GM23338 (cell line): ENCODE data around the gene THSD4. TPM values are rescaled to one million over a fixed set of nuclear protein-coding genes. Genes with fewer than 3 reads are reported as not detected.
"Not testable (repeated sequence)": the region's sequence is repeated elsewhere in the genome, so short reads cannot be mapped to it uniquely, and the experiment has no call there.

Experiments used
- ATAC-seq: fragments of 200-7000 bp; cut with Tn5 transposase; 3 replicates; pipeline ENCODE4 v1.9.1; 2020
- DNase-seq: peaks from one replicate; pipeline ENCODE4 v3.0.0-alpha.2; 2015; ENCODE audit warnings: low spot score
- H2AFZ ChIP-seq: fragments of 200-600 bp; sonication (generic); 2 replicates; pipeline ENCODE4 v1.8.0; 2016; ENCODE audit warnings: antibody characterized with exemption, mild to moderate bottlenecking, moderate library complexity
- H3F3A ChIP-seq: fragments of 200-600 bp; sonication (generic); replicated peaks from 2 replicates; pipeline ENCODE4 v1.8.0; 2017; ENCODE audit warnings: antibody characterized with exemption, mixed run types, low read depth
- H3K27ac ChIP-seq: fragments of 200-600 bp; sonication (generic); 2 replicates; pipeline ENCODE4 v1.6.1; 2016; ENCODE audit warnings: low read depth
- H3K27me3 ChIP-seq: fragments of 200-600 bp; sonication (generic); 2 replicates; pipeline ENCODE4 v1.8.0; 2016; ENCODE audit warnings: mild to moderate bottlenecking, mixed run types, moderate library complexity; ENCODE audit not compliant: insufficient read depth
- H3K36me3 ChIP-seq: fragments of 200-600 bp; sonication (generic); 2 replicates; pipeline ENCODE4 v1.8.0; 2016; ENCODE audit warnings: mild to moderate bottlenecking; ENCODE audit not compliant: insufficient read depth
- H3K4me1 ChIP-seq: fragments of 200-600 bp; sonication (generic); 2 replicates; pipeline ENCODE4 v1.8.0; 2016; ENCODE audit warnings: mild to moderate bottlenecking, moderate library complexity; ENCODE audit not compliant: insufficient read depth
- H3K4me2 ChIP-seq: fragments of 200-600 bp; sonication (generic); 2 replicates; pipeline ENCODE4 v1.7.1; 2017; ENCODE audit warnings: mixed run types
- H3K4me3 ChIP-seq: fragments of 200-600 bp; sonication (generic); 2 replicates; pipeline ENCODE4 v1.6.1; 2016; ENCODE audit warnings: mixed run types
- H3K79me2 ChIP-seq: fragments of 200-600 bp; sonication (generic); replicated peaks from 2 replicates; pipeline ENCODE4 v1.8.0; 2017; ENCODE audit warnings: mild to moderate bottlenecking; ENCODE audit not compliant: insufficient read depth
- H3K9me2 ChIP-seq: fragments of 200-600 bp; sonication (generic); 2 replicates; pipeline ENCODE4 v1.8.0; 2017; ENCODE audit not compliant: insufficient read depth
- H4K20me1 ChIP-seq: fragments of 200-600 bp; sonication (generic); replicated peaks from 2 replicates; pipeline ENCODE4 v1.8.0; 2017; ENCODE audit warnings: mild to moderate bottlenecking; ENCODE audit not compliant: insufficient read depth
- H3K27ac Mint-ChIP-seq: 2 replicates; pipeline ENCODE4 v1.8.0; 2020; ENCODE audit warnings: inconsistent platforms, mild to moderate bottlenecking, moderate library complexity, mixed read lengths
- H3K27me3 Mint-ChIP-seq: 3 replicates; pipeline ENCODE4 v1.8.0; 2022; ENCODE audit warnings: low read depth, mild to moderate bottlenecking, moderate library complexity, mixed read lengths, inconsistent platforms; ENCODE audit not compliant: insufficient read depth, poor library complexity
- H3K36me3 Mint-ChIP-seq: 3 replicates; pipeline ENCODE4 v1.8.0; 2021; ENCODE audit warnings: low read depth, mild to moderate bottlenecking, inconsistent platforms, moderate library complexity, mixed read lengths
- H3K4me1 Mint-ChIP-seq: 3 replicates; pipeline ENCODE4 v1.8.0; 2020; ENCODE audit warnings: mild to moderate bottlenecking, inconsistent platforms, mixed read lengths
- H3K4me3 Mint-ChIP-seq: 3 replicates; pipeline ENCODE4 v1.8.0; 2021; ENCODE audit warnings: moderate library complexity, mild to moderate bottlenecking, inconsistent platforms, mixed read lengths
- H3K9me3 Mint-ChIP-seq: 3 replicates; pipeline ENCODE4 v1.8.0; 2020; ENCODE audit warnings: moderate library complexity, mild to moderate bottlenecking, inconsistent platforms, mixed read lengths
- EZH2phosphoT487 ChIP-seq: fragments of 200-600 bp; sonication (generic); IDR thresholded peaks from one replicate; pipeline ENCODE4 v1.8.1; 2018; ENCODE audit warnings: antibody characterized with exemption; ENCODE audit not compliant: unreplicated experiment
- JUNB ChIP-seq: IDR thresholded peaks from one replicate; pipeline ENCODE4 v1.6.1; 2016; ENCODE audit warnings: antibody characterized with exemption; ENCODE audit not compliant: unreplicated experiment
- STAT1 ChIP-seq: IDR thresholded peaks from one replicate; pipeline ENCODE4 v1.6.1; 2016; ENCODE audit warnings: antibody characterized with exemption; ENCODE audit not compliant: unreplicated experiment
- ZNF114 ChIP-seq: fragments of 250-450 bp; sonication (Bioruptor Pico); IDR thresholded peaks from 2 replicates; pipeline ENCODE4 v1.5.0; 2020; ENCODE audit warnings: mild to moderate bottlenecking, moderate library complexity
- ZNF331 ChIP-seq: fragments of 250-450 bp; sonication (Bioruptor Pico); IDR thresholded peaks from 2 replicates; pipeline ENCODE4 v1.5.0; 2020; ENCODE audit warnings: low read depth, mild to moderate bottlenecking, moderate library complexity
- polyA plus RNA-seq: library from polyadenylated mRNA; unstranded; fragments of >200 nt; fragmentation: Nextera tagmentation; extraction: Ambion mirVana; gene quantifications from 2 replicates; pipeline ENCODE4 v1.2.1, GENCODE V29; 2016
- total RNA-seq: library from RNA; depleted of rRNA; stranded (reverse); fragments of >200 nt; shearing (Covaris generic); gene quantifications from 2 replicates; pipeline ENCODE4 v1.2.3, GENCODE V29; 2014
- TF ChIP-seq, protein P1 (sequence below), 2 experiments: fragments of 200-600 bp in 1 of 2; sonication (generic) in 1 of 2; conservative IDR thresholded peaks; 2 replicates each; pipeline versions ENCODE4 v1.5.1 to v1.6.1; 2016 to 2017; ENCODE audit warnings: antibody characterized with exemption in 2 of 2, low read depth in 2 of 2, mild to moderate bottlenecking in 2 of 2, moderate library complexity in 1 of 2
- TF ChIP-seq, protein P2 (sequence below): IDR thresholded peaks from 2 replicates; pipeline ENCODE4 v1.6.1; 2016; ENCODE audit warnings: antibody characterized with exemption
- TF ChIP-seq, protein P3 (sequence below): IDR thresholded peaks from one replicate; pipeline ENCODE4 v1.6.1; 2018; ENCODE audit warnings: antibody characterized with exemption; ENCODE audit not compliant: unreplicated experiment

The THSD4 gene
- total and polyA plus RNA-seq, 2 experiments from 2014 or later, result 2.0 to 7.4 TPM

DNA sequence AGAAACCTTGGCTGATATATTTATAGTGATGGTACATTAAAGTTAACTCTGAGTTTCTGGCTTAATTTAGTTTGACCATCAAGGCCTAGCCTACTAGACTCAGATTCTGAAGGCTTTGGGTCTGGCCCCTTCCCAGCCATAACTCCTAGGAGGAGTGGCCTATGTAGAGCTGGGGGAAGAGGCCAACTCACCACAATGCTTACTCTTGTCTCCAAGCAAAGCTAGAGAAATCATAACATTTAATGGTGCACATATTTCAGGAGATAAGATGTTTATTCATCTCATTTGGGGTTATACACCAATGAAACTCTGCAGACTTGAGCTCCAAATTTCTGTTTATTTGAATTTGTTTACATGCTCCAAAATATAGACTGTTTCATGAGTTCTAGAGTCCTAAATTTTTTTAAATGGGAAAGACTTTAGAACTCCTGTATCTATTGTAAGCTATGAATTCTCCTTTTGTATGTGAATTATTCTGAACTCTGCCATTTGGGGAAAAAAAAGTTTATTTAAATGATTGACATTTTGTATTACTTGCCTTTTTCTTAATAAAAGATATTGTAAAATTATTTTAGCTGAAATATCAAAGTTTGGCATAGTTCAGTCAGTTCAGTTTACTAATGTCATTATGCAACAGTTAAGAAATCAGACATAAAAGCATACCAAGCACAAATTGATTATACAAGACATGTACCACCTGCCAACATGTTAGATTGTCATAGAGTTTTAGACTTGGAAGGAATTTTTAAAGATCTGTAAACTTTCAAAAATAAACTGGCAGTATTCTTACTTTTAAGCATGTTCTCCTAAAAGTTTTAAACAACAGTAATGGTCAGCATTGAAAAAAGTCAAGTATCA lies 551.7 kb downstream of the THSD4 start (continued):
- TF ChIP-seq, protein P1, sequence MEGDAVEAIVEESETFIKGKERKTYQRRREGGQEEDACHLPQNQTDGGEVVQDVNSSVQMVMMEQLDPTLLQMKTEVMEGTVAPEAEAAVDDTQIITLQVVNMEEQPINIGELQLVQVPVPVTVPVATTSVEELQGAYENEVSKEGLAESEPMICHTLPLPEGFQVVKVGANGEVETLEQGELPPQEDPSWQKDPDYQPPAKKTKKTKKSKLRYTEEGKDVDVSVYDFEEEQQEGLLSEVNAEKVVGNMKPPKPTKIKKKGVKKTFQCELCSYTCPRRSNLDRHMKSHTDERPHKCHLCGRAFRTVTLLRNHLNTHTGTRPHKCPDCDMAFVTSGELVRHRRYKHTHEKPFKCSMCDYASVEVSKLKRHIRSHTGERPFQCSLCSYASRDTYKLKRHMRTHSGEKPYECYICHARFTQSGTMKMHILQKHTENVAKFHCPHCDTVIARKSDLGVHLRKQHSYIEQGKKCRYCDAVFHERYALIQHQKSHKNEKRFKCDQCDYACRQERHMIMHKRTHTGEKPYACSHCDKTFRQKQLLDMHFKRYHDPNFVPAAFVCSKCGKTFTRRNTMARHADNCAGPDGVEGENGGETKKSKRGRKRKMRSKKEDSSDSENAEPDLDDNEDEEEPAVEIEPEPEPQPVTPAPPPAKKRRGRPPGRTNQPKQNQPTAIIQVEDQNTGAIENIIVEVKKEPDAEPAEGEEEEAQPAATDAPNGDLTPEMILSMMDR (conservative IDR thresholded peaks at IDR 0.05; ENCODE audit: low read depth in 2 of 2), result no peak
- TF ChIP-seq ZNF331 (CRISPR knock-in tag) (no peak), EZH2phosphoT487 (no peak)
- TF ChIP-seq, protein P2, sequence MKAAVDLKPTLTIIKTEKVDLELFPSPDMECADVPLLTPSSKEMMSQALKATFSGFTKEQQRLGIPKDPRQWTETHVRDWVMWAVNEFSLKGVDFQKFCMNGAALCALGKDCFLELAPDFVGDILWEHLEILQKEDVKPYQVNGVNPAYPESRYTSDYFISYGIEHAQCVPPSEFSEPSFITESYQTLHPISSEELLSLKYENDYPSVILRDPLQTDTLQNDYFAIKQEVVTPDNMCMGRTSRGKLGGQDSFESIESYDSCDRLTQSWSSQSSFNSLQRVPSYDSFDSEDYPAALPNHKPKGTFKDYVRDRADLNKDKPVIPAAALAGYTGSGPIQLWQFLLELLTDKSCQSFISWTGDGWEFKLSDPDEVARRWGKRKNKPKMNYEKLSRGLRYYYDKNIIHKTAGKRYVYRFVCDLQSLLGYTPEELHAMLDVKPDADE, result no peak

DNA sequence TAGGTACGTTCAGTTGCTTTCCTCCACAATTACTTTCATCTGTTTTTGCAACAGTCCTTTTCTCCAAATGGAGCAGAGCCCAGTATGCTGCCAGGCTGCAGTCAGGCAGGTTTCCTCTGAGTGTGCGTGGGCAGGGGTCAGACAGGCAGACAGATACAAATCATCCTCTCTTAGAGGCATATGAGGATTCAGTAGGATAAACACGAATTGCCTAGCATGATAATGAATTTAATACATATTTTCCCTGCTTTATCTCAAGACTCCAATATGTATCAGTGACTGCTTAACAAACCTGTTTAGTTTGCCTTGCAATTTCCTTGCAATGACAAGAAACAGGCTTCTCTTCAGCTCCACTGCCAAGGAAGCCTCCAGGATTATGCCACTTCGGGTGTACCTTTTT lies 554.4 kb downstream of the THSD4 start:
- TF ChIP-seq STAT1 (no peak), EZH2phosphoT487 (no peak), JUNB (no peak), ZNF331 (CRISPR knock-in tag) (no peak), ZNF114 (CRISPR knock-in tag) (no peak)
- TF ChIP-seq, protein P3, sequence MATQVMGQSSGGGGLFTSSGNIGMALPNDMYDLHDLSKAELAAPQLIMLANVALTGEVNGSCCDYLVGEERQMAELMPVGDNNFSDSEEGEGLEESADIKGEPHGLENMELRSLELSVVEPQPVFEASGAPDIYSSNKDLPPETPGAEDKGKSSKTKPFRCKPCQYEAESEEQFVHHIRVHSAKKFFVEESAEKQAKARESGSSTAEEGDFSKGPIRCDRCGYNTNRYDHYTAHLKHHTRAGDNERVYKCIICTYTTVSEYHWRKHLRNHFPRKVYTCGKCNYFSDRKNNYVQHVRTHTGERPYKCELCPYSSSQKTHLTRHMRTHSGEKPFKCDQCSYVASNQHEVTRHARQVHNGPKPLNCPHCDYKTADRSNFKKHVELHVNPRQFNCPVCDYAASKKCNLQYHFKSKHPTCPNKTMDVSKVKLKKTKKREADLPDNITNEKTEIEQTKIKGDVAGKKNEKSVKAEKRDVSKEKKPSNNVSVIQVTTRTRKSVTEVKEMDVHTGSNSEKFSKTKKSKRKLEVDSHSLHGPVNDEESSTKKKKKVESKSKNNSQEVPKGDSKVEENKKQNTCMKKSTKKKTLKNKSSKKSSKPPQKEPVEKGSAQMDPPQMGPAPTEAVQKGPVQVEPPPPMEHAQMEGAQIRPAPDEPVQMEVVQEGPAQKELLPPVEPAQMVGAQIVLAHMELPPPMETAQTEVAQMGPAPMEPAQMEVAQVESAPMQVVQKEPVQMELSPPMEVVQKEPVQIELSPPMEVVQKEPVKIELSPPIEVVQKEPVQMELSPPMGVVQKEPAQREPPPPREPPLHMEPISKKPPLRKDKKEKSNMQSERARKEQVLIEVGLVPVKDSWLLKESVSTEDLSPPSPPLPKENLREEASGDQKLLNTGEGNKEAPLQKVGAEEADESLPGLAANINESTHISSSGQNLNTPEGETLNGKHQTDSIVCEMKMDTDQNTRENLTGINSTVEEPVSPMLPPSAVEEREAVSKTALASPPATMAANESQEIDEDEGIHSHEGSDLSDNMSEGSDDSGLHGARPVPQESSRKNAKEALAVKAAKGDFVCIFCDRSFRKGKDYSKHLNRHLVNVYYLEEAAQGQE, result no peak
- H3K27me3 ChIP-seq, result no peaks in the 10 kb centered on the region
- H3K27ac ChIP-seq, result no peak overlapping the region
- Mint-ChIP-seq H3K36me3 (no peaks in the 10 kb centered on the region), H3K4me1 (no peaks in the 10 kb centered on the region), H3K27ac (no peak overlapping the region), H3K9me3 (peaks cover 7% of the 10 kb centered on the region; the same call in 2 of the 3 replicates), H3K4me3 (no peak overlapping the region), H3K27me3 (peaks cover 2% of the 10 kb centered on the region)
- DNase-seq, result no peak
- ATAC-seq, result no peak
- no peaks in the 10 kb centered on the region for H4K20me1 ChIP-seq
- peaks cover 1% of the 10 kb centered on the region for H3K9me2 ChIP-seq
- H3K4me3 ChIP-seq, result no peak overlapping the region
- H3K79me2 ChIP-seq, result no peaks in the 10 kb centered on the region
- H2AFZ ChIP-seq, result no peak overlapping the region
- H3K4me2 ChIP-seq, result no peak overlapping the region
- H3F3A ChIP-seq, result no peaks in the 10 kb centered on the region
- no peaks in the 10 kb centered on the region for H3K4me1 ChIP-seq
- H3K36me3 ChIP-seq, result no peaks in the 10 kb centered on the region

DNA sequence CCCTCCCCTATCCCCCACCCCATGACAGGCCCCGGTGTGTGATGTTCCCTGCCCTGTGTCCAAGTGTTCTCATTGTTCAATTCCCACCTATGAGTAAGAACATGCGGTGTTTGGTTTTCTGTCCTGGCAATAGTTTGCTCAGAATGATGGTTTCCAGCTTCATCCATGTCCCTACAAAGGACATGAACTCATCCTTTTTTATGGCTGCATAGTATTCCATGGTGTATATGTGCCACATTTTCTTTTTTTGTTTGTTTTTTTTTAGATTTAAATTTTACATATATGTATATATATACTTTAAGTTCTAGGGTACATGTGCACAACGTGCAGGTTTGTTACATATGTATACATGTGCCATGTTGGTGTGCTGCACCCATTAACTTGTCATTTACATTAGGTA lies 555.0 kb downstream of the THSD4 start:
- not testable (repeated sequence) for H3K27me3 ChIP-seq, H2AFZ ChIP-seq, ATAC-seq, H3K27ac ChIP-seq, H3K9me2 ChIP-seq, H4K20me1 ChIP-seq, H3K27me3 Mint-ChIP-seq, H3K4me1 Mint-ChIP-seq, DNase-seq, H3K36me3 ChIP-seq, H3K36me3 Mint-ChIP-seq, H3K4me1 ChIP-seq, H3K4me2 ChIP-seq, H3K79me2 ChIP-seq, H3K27ac Mint-ChIP-seq, H3F3A ChIP-seq, H3K9me3 Mint-ChIP-seq, H3K4me3 ChIP-seq, H3K4me3 Mint-ChIP-seq
